A549 (cell line): ENCODE measurements around the gene SLITRK5.
A peak's percentile ranks its signal among the peaks of the same experiment; 100 is the strongest.

ENCODE experiments used
- BHLHE40 ChIP-seq: IDR thresholded peaks from 2 replicates; pipeline ENCODE4 v1.6.1; 2012; ENCODE audit warnings: low read depth, low read length, inconsistent platforms
- CHD2 ChIP-seq: fragments of 150-350 bp; IDR thresholded peaks from 2 replicates; pipeline ENCODE4 v1.6.1; 2014; ENCODE audit warnings: low read length; ENCODE audit not compliant: partially characterized antibody
- CTCF ChIP-seq: fragments of >200 bp; sonication (Bioruptor Twin); formaldehyde crosslinking; IDR thresholded peaks from 3 replicates; pipeline ENCODE4 v1.5.1; 2016
- EP300 ChIP-seq, 2 experiments: fragments of >200 bp; sonication (Bioruptor Twin); formaldehyde crosslinking; IDR thresholded peaks; 2 replicates in 1 of 2; 3 replicates in 1 of 2; pipeline ENCODE4 v1.6.1; 2016 to 2017
- JUN ChIP-seq, 2 experiments: fragments of >200 bp; sonication (Bioruptor Twin); formaldehyde crosslinking; IDR thresholded peaks; 2 replicates in 1 of 2; 3 replicates in 1 of 2; pipeline ENCODE4 v1.6.1; 2016 to 2017
- POLR2A ChIP-seq: IDR thresholded peaks from 2 replicates; pipeline ENCODE4 v1.6.1; 2012; ENCODE audit warnings: mild to moderate bottlenecking, low read length
- POLR2AphosphoS2 ChIP-seq: conservative IDR thresholded peaks from 2 replicates; pipeline ENCODE4 v1.6.1; 2012; ENCODE audit warnings: low read length, improper control_type of control experiment, inconsistent platforms
- RCOR1 ChIP-seq: fragments of 150-350 bp; IDR thresholded peaks from 2 replicates; pipeline ENCODE4 v1.6.1; 2014; ENCODE audit warnings: antibody characterized with exemption, low read length, low read depth
- REST ChIP-seq: fragments of 200-600 bp; sonication (generic); IDR thresholded peaks from 2 replicates; pipeline ENCODE4 v1.6.1; 2016; ENCODE audit warnings: antibody characterized with exemption, mild to moderate bottlenecking, moderate library complexity
- SMC3 ChIP-seq: fragments of >200 bp; sonication (Bioruptor Twin); formaldehyde crosslinking; IDR thresholded peaks from 3 replicates; pipeline ENCODE4 v1.6.1; 2018; ENCODE audit warnings: inconsistent platforms
- USF2 ChIP-seq: fragments of 450-650 bp; IDR thresholded peaks from 2 replicates; pipeline ENCODE4 v1.6.1; 2014; ENCODE audit warnings: antibody characterized with exemption
- TF ChIP-seq, protein P1 (sequence below): IDR thresholded peaks from 2 replicates; pipeline ENCODE4 v1.6.1; 2012

GRCh38 chr13:87680298-87680697 lies 9.1 kb downstream of the SLITRK5 start:
- TF ChIP-seq POLR2A (no peak), CTCF (peak; percentile 41), POLR2AphosphoS2 (no peak), REST (no peak), CHD2 (no peak), RCOR1 (no peak), USF2 (no peak), SMC3 (peak; percentile 35; the same call in 1 of the 3 replicates), BHLHE40 (no peak), EP300 (IDR thresholded peaks at IDR 0.05) (no peak), JUN (IDR thresholded peaks at IDR 0.05) (no peak)
- TF ChIP-seq, protein P1, sequence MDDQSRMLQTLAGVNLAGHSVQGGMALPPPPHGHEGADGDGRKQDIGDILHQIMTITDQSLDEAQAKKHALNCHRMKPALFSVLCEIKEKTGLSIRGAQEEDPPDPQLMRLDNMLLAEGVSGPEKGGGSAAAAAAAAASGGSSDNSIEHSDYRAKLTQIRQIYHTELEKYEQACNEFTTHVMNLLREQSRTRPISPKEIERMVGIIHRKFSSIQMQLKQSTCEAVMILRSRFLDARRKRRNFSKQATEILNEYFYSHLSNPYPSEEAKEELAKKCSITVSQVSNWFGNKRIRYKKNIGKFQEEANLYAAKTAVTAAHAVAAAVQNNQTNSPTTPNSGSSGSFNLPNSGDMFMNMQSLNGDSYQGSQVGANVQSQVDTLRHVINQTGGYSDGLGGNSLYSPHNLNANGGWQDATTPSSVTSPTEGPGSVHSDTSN = no peak
